GM12874 (cell line): ENCODE measurements around the gene TNNT3.

Source experiments
- CTCF ChIP-seq: IDR thresholded peaks from 2 replicates; pipeline ENCODE4 v1.5.1; 2011; ENCODE audit warnings: low read depth, mild to moderate bottlenecking, control low read depth, low read length, moderate library complexity; ENCODE audit not compliant: insufficient read depth

Gene TNNT3

GRCh38 chr11:1880746-1881441 lies 38.6 kb upstream of the TNNT3 start:
- TF ChIP-seq CTCF, result no peak

GRCh38 chr11:1881442-1882264 lies 37.9 kb upstream of the TNNT3 start:
- TF ChIP-seq CTCF, result no peak

GRCh38 chr11:1882265-1883238 lies 37.0 kb upstream of the TNNT3 start:
- peak; percentile 95 for TF ChIP-seq CTCF

- TF ChIP-seq CTCF, result no peak
Measured at GRCh38 chr11:1883346-1884302, 35.9 kb upstream of the TNNT3 start.

- TF ChIP-seq CTCF, result no peak
Measured at GRCh38 chr11:1884303-1884700, 35.2 kb upstream of the TNNT3 start.

GRCh38 chr11:1887451-1888346 lies 31.8 kb upstream of the TNNT3 start:
- no peak for TF ChIP-seq CTCF
